ENCODE measurements around the gene ABCG1. TPM values are rescaled to one million over a fixed set of nuclear protein-coding genes. Genes with fewer than 3 reads are reported as not detected.

Gene ABCG1
- total and polyA plus RNA-seq, 2 experiments from 2014 or later = 1.3 to 4.4 TPM

DNA sequence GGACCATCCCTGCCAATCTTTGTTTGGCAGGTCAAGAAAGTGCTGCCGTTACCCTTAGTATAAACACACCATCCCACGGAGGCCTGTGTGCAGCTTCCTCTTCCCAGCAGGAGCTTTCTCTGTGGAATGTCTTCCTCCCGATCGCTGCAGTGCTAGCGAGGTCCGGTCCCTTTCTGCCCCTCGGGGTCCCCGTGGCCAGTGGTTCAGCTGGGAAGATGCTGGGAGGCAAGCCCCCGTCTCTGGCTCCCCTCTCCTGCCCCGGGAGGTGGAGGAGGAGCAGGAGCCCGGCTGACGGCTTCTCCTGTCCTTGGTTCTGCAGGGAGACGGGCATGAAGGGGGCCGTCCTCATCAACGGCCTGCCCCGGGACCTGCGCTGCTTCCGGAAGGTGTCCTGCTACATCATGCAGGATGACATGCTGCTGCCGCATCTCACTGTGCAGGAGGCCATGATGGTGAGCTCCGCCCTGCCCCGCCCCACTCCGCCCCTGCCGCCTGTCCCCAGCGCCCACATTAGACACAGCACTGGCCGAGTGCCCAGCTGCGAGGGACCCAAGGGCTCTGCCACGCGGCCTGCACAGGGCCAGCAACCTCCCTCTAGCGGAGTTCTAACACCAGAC, 54.2 kb downstream of the ABCG1 start:
- H3K27ac ChIP-seq (ENCODE audit: low read depth) = no peak overlapping the region
- no peaks in the 10 kb centered on the region for H3K4me1 ChIP-seq (ENCODE audit: insufficient read depth)
- H4K20me1 ChIP-seq (replicated peaks; ENCODE audit: insufficient read depth) = no peaks in the 10 kb centered on the region
- H3K36me3 ChIP-seq (ENCODE audit: insufficient read depth) = no peaks in the 10 kb centered on the region
- Mint-ChIP-seq H3K4me3 (no peak overlapping the region), H3K4me1 (peaks cover 4% of the 10 kb centered on the region), H3K36me3 (ENCODE audit: low read depth) (no peaks in the 10 kb centered on the region), H3K9me3 (no peaks in the 10 kb centered on the region), H3K27me3 (ENCODE audit: insufficient read depth, low read depth, poor library complexity) (peaks cover 10% of the 10 kb centered on the region), H3K27ac (no peak overlapping the region)
- ATAC-seq (no peak), DNase-seq (ENCODE audit: low spot score) (no peak)
- no peaks in the 10 kb centered on the region for H3F3A ChIP-seq (replicated peaks; ENCODE audit: low read depth)
- no peak overlapping the region for H2AFZ ChIP-seq
- no peaks in the 10 kb centered on the region for H3K9me2 ChIP-seq (ENCODE audit: insufficient read depth)
- TF ChIP-seq, protein P1, sequence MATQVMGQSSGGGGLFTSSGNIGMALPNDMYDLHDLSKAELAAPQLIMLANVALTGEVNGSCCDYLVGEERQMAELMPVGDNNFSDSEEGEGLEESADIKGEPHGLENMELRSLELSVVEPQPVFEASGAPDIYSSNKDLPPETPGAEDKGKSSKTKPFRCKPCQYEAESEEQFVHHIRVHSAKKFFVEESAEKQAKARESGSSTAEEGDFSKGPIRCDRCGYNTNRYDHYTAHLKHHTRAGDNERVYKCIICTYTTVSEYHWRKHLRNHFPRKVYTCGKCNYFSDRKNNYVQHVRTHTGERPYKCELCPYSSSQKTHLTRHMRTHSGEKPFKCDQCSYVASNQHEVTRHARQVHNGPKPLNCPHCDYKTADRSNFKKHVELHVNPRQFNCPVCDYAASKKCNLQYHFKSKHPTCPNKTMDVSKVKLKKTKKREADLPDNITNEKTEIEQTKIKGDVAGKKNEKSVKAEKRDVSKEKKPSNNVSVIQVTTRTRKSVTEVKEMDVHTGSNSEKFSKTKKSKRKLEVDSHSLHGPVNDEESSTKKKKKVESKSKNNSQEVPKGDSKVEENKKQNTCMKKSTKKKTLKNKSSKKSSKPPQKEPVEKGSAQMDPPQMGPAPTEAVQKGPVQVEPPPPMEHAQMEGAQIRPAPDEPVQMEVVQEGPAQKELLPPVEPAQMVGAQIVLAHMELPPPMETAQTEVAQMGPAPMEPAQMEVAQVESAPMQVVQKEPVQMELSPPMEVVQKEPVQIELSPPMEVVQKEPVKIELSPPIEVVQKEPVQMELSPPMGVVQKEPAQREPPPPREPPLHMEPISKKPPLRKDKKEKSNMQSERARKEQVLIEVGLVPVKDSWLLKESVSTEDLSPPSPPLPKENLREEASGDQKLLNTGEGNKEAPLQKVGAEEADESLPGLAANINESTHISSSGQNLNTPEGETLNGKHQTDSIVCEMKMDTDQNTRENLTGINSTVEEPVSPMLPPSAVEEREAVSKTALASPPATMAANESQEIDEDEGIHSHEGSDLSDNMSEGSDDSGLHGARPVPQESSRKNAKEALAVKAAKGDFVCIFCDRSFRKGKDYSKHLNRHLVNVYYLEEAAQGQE (IDR thresholded peaks at IDR 0.05; ENCODE audit: unreplicated experiment) = no peak
- TF ChIP-seq, protein P2, sequence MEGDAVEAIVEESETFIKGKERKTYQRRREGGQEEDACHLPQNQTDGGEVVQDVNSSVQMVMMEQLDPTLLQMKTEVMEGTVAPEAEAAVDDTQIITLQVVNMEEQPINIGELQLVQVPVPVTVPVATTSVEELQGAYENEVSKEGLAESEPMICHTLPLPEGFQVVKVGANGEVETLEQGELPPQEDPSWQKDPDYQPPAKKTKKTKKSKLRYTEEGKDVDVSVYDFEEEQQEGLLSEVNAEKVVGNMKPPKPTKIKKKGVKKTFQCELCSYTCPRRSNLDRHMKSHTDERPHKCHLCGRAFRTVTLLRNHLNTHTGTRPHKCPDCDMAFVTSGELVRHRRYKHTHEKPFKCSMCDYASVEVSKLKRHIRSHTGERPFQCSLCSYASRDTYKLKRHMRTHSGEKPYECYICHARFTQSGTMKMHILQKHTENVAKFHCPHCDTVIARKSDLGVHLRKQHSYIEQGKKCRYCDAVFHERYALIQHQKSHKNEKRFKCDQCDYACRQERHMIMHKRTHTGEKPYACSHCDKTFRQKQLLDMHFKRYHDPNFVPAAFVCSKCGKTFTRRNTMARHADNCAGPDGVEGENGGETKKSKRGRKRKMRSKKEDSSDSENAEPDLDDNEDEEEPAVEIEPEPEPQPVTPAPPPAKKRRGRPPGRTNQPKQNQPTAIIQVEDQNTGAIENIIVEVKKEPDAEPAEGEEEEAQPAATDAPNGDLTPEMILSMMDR (conservative IDR thresholded peaks at IDR 0.05; ENCODE audit: low read depth in 2 of 2) = no peak
- TF ChIP-seq EZH2 (IDR thresholded peaks at IDR 0.05; ENCODE audit: low read depth, unreplicated experiment) = no peak
- TF ChIP-seq, protein P3, sequence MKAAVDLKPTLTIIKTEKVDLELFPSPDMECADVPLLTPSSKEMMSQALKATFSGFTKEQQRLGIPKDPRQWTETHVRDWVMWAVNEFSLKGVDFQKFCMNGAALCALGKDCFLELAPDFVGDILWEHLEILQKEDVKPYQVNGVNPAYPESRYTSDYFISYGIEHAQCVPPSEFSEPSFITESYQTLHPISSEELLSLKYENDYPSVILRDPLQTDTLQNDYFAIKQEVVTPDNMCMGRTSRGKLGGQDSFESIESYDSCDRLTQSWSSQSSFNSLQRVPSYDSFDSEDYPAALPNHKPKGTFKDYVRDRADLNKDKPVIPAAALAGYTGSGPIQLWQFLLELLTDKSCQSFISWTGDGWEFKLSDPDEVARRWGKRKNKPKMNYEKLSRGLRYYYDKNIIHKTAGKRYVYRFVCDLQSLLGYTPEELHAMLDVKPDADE (IDR thresholded peaks at IDR 0.05) = no peak
- TF ChIP-seq STAT1 (IDR thresholded peaks at IDR 0.05; ENCODE audit: unreplicated experiment) = no peak
- no peak for TF ChIP-seq ZNF331 (CRISPR knock-in tag; IDR thresholded peaks at IDR 0.05; ENCODE audit: low read depth)
- no peak for TF ChIP-seq EZH2phosphoT487 (IDR thresholded peaks at IDR 0.05; ENCODE audit: unreplicated experiment)
- TF ChIP-seq NANOG (IDR thresholded peaks at IDR 0.05; ENCODE audit: borderline replicate concordance) = no peak
- TF ChIP-seq JUNB (IDR thresholded peaks at IDR 0.05; ENCODE audit: unreplicated experiment) = no peak
- TF ChIP-seq CREB1 (CRISPR knock-in tag; IDR thresholded peaks at IDR 0.05; ENCODE audit: low read depth) = no peak
- TF ChIP-seq POLR2AphosphoS5 (IDR thresholded peaks at IDR 0.05; ENCODE audit: low read depth) = no peak
- no peak for TF ChIP-seq ZNF114 (CRISPR knock-in tag; IDR thresholded peaks at IDR 0.05)
- TF ChIP-seq, protein P4, sequence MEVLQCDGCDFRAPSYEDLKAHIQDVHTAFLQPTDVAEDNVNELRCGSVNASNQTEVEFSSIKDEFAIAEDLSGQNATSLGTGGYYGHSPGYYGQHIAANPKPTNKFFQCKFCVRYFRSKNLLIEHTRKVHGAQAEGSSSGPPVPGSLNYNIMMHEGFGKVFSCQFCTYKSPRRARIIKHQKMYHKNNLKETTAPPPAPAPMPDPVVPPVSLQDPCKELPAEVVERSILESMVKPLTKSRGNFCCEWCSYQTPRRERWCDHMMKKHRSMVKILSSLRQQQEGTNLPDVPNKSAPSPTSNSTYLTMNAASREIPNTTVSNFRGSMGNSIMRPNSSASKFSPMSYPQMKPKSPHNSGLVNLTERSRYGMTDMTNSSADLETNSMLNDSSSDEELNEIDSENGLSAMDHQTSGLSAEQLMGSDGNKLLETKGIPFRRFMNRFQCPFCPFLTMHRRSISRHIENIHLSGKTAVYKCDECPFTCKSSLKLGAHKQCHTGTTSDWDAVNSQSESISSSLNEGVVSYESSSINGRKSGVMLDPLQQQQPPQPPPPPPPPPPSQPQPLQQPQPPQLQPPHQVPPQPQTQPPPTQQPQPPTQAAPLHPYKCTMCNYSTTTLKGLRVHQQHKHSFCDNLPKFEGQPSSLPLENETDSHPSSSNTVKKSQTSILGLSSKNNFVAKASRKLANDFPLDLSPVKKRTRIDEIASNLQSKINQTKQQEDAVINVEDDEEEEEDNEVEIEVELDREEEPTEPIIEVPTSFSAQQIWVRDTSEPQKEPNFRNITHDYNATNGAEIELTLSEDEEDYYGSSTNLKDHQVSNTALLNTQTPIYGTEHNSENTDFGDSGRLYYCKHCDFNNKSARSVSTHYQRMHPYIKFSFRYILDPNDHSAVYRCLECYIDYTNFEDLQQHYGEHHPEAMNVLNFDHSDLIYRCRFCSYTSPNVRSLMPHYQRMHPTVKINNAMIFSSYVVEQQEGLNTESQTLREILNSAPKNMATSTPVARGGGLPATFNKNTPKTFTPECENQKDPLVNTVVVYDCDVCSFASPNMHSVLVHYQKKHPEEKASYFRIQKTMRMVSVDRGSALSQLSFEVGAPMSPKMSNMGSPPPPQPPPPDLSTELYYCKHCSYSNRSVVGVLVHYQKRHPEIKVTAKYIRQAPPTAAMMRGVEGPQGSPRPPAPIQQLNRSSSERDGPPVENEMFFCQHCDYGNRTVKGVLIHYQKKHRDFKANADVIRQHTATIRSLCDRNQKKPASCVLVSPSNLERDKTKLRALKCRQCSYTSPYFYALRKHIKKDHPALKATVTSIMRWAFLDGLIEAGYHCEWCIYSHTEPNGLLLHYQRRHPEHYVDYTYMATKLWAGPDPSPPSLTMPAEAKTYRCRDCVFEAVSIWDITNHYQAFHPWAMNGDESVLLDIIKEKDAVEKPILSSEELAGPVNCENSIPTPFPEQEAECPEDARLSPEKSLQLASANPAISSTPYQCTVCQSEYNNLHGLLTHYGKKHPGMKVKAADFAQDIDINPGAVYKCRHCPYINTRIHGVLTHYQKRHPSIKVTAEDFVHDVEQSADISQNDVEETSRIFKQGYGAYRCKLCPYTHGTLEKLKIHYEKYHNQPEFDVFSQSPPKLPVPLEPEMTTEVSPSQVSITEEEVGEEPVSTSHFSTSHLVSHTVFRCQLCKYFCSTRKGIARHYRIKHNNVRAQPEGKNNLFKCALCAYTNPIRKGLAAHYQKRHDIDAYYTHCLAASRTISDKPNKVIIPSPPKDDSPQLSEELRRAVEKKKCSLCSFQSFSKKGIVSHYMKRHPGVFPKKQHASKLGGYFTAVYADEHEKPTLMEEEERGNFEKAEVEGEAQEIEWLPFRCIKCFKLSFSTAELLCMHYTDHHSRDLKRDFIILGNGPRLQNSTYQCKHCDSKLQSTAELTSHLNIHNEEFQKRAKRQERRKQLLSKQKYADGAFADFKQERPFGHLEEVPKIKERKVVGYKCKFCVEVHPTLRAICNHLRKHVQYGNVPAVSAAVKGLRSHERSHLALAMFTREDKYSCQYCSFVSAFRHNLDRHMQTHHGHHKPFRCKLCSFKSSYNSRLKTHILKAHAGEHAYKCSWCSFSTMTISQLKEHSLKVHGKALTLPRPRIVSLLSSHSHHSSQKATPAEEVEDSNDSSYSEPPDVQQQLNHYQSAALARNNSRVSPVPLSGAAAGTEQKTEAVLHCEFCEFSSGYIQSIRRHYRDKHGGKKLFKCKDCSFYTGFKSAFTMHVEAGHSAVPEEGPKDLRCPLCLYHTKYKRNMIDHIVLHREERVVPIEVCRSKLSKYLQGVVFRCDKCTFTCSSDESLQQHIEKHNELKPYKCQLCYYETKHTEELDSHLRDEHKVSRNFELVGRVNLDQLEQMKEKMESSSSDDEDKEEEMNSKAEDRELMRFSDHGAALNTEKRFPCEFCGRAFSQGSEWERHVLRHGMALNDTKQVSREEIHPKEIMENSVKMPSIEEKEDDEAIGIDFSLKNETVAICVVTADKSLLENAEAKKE (CRISPR knock-in tag; IDR thresholded peaks at IDR 0.05) = no peak
- no peaks in the 10 kb centered on the region for H3K27me3 ChIP-seq (ENCODE audit: insufficient read depth)
- no peak overlapping the region for H3K4me3 ChIP-seq
- H3K4me2 ChIP-seq = no peak overlapping the region
- H3K79me2 ChIP-seq (replicated peaks; ENCODE audit: insufficient read depth) = no peaks in the 10 kb centered on the region

Measured in GM23338 (cell line).